GM21717 (cell line): Measurements from ENCODE around the gene AP3D1.

ENCODE experiments used
- ATAC-seq: cut with Tn5 transposase; IDR thresholded peaks from one replicate; pipeline ENCODE4 v1.9.1; 2021; ENCODE audit warnings: mild to moderate bottlenecking, moderate library complexity; ENCODE audit not compliant: unreplicated experiment

The AP3D1 gene

GRCh38 chr19:2113439-2114211 lies 37.7 kb downstream of the AP3D1 start:
- no peak for ATAC-seq

GRCh38 chr19:2112516-2113320 lies 38.6 kb downstream of the AP3D1 start:
- ATAC-seq = no peak

GRCh38 chr19:2111886-2112285 lies 39.5 kb downstream of the AP3D1 start:
- no peak for ATAC-seq

- no peak for ATAC-seq
These were observed 39.9 kb downstream of the AP3D1 start for GRCh38 chr19:2111425-2111824.

GRCh38 chr19:2110822-2111221 lies 40.5 kb downstream of the AP3D1 start:
- no peak for ATAC-seq

GRCh38 chr19:2109046-2109864 lies 42.1 kb downstream of the AP3D1 start:
- no peak for ATAC-seq

GRCh38 chr19:2108251-2109016 lies 42.9 kb downstream of the AP3D1 start:
- no peak for ATAC-seq

- ATAC-seq = no peak
These were observed 48.2 kb downstream of the AP3D1 start for GRCh38 chr19:2103045-2103707.

- ATAC-seq = no peak
These were observed 49.7 kb downstream of the AP3D1 start for GRCh38 chr19:2101417-2102335.

- ATAC-seq = no peak
These were observed 50.7 kb downstream of the AP3D1 start for GRCh38 chr19:2100719-2101061.

GRCh38 chr19:2099937-2100718 lies 51.2 kb downstream of the AP3D1 start:
- no peak for ATAC-seq

- no peak for ATAC-seq
These were observed 52.3 kb downstream of the AP3D1 start for GRCh38 chr19:2099054-2099501.

GRCh38 chr19:2097886-2098327 lies 53.5 kb downstream of the AP3D1 start:
- ATAC-seq = no peak

GRCh38 chr19:2097203-2097885 lies 54.0 kb downstream of the AP3D1 start:
- no peak for ATAC-seq

GRCh38 chr19:2096480-2097202 lies 54.7 kb downstream of the AP3D1 start, which contains the start of gene IZUMO4:
IZUMO4 (plus strand) TSS chr19:2096915; CDS start chr19:2096946, 31 bp downstream.
- ATAC-seq = peak; percentile 51

- peak; percentile 29 for ATAC-seq
These were observed 55.3 kb downstream of the AP3D1 start, which contains the start of gene MOB3A for GRCh38 chr19:2096034-2096479. MOB3A (minus strand) TSS chr19:2096326; CDS start chr19:2078560, 17,766 bp downstream.
